ENCODE measurements around the gene PARP11.

Gene PARP11

DNA sequence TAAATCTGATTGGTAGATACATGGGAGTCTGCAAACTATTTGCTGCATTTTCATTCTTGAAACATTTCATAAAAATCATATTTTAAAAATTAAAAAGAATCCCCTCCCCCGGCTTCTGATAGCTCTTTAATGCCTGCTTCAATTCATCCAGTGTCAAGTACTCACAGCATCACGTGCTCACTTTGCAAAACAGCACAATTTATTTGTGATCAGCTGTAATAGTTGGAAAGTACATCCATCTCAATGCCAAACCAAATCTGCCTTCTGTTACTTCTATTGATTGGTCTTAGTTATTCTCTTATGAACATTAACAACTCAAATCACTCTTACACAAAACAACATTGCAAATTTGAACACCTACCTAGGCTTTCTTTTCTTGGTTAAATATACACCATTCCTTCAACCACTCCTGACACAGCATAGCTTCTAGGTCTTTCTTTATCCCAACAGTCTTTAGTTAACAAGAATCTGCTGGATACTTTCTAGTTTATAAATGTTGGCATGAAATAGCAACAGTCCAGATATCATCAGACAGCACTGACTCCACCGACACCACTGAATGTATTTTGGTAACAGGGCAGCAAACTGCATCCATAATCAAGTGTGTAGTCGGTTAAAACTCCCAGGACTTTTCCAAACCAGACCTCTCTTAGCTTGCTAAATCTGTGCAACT, 58.0 kb downstream of the PARP11 start:
- Histone ChIP-seq H3K4me3 (ENCODE audit: low read depth in 1 of 2, low read length in 2 of 2) (no peak overlapping the region), H3K36me3 (ENCODE audit: insufficient read depth, low read length) (peaks cover 6% of the 10 kb centered on the region), H3K9ac (ENCODE audit: low read length) (no peak overlapping the region), H3K27ac (ENCODE audit: low read depth, low read length) (no peak overlapping the region), H3K9me3 (ENCODE audit: low read length) (no peaks in the 10 kb centered on the region), H3K27me3 (ENCODE audit: control insufficient read depth in 1 of 2, insufficient read depth in 2 of 2, low read length in 2 of 2) (no peaks in the 10 kb centered on the region), H3K4me1 (ENCODE audit: insufficient read depth, low read length) (no peaks in the 10 kb centered on the region)

GRCh38 chr12:3810540-3810939, 62.7 kb downstream of the PARP11 start:
- no peaks in the 10 kb centered on the region for H3K4me1 ChIP-seq (ENCODE audit: insufficient read depth, low read length)
- no peaks in the 10 kb centered on the region for H3K9me3 ChIP-seq (ENCODE audit: low read length)
- no peaks in the 10 kb centered on the region for H3K27me3 ChIP-seq (ENCODE audit: control insufficient read depth in 1 of 2, insufficient read depth in 2 of 2, low read length in 2 of 2)
- no peak overlapping the region for H3K9ac ChIP-seq (ENCODE audit: low read length)
- H3K4me3 ChIP-seq (ENCODE audit: low read depth in 1 of 2, low read length in 2 of 2): no peak overlapping the region
- H3K36me3 ChIP-seq (ENCODE audit: insufficient read depth, low read length): peaks cover 21% of the 10 kb centered on the region
- no peak overlapping the region for H3K27ac ChIP-seq (ENCODE audit: low read depth, low read length)

- no peaks in the 10 kb centered on the region for H3K27me3 ChIP-seq (ENCODE audit: control insufficient read depth in 1 of 2, insufficient read depth in 2 of 2, low read length in 2 of 2)
- H3K27ac ChIP-seq (ENCODE audit: low read depth, low read length): no peak overlapping the region
- no peaks in the 10 kb centered on the region for H3K4me1 ChIP-seq (ENCODE audit: insufficient read depth, low read length)
- no peaks in the 10 kb centered on the region for H3K9me3 ChIP-seq (ENCODE audit: low read length)
- no peak overlapping the region for H3K9ac ChIP-seq (ENCODE audit: low read length)
- peaks cover 21% of the 10 kb centered on the region for H3K36me3 ChIP-seq (ENCODE audit: insufficient read depth, low read length)
- no peak overlapping the region for H3K4me3 ChIP-seq (ENCODE audit: low read depth in 1 of 2, low read length in 2 of 2)
Measured at GRCh38 chr12:3810016-3810370, 63.2 kb downstream of the PARP11 start.

DNA sequence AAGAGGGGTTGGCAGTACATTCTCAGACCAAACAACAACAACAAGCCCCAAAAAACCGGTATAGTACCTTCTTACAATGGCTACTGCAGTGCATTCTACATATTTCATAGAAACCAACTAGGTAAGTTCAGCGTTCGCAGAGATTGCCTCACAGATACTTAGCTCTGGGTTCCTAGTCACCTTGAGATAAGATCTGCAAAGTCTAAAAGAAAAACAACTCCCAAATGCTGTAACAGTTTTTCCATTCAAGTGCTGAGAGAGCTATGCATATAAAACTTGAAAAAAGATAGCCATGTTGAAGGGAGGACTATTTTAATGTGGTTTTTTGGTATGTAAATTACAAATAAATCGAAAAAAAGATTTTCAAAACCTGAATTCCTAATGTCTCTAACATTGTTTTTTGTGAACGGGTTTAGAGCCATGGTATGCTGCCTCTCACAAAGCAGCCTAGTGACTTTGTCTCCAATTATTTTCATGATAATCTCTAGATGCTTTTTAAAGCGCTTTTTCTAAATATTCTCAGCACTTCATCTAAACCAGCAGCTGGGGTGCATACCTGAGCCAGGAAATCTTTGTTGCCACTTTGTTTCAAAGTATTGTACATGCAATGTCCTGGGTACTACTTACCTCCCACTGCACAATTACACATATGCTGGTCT, 63.7 kb downstream of the PARP11 start:
- H3K27ac ChIP-seq (ENCODE audit: low read depth, low read length): no peak overlapping the region
- H3K36me3 ChIP-seq (ENCODE audit: insufficient read depth, low read length): peaks cover 21% of the 10 kb centered on the region
- H3K27me3 ChIP-seq (ENCODE audit: control insufficient read depth in 1 of 2, insufficient read depth in 2 of 2, low read length in 2 of 2): no peaks in the 10 kb centered on the region
- no peaks in the 10 kb centered on the region for H3K9me3 ChIP-seq (ENCODE audit: low read length)
- no peak overlapping the region for H3K4me3 ChIP-seq (ENCODE audit: low read depth in 1 of 2, low read length in 2 of 2)
- no peak overlapping the region for H3K9ac ChIP-seq (ENCODE audit: low read length)
- no peaks in the 10 kb centered on the region for H3K4me1 ChIP-seq (ENCODE audit: insufficient read depth, low read length)

- no peaks in the 10 kb centered on the region for H3K9me3 ChIP-seq (ENCODE audit: low read length)
- no peak overlapping the region for H3K27ac ChIP-seq (ENCODE audit: low read depth, low read length)
- no peak overlapping the region for H3K9ac ChIP-seq (ENCODE audit: low read length)
- H3K36me3 ChIP-seq (ENCODE audit: insufficient read depth, low read length): peaks cover 15% of the 10 kb centered on the region
- no peak overlapping the region for H3K4me3 ChIP-seq (ENCODE audit: low read depth in 1 of 2, low read length in 2 of 2)
- H3K27me3 ChIP-seq (ENCODE audit: control insufficient read depth in 1 of 2, insufficient read depth in 2 of 2, low read length in 2 of 2): no peaks in the 10 kb centered on the region
- no peaks in the 10 kb centered on the region for H3K4me1 ChIP-seq (ENCODE audit: insufficient read depth, low read length)
Measured at GRCh38 chr12:3805077-3805476, 68.1 kb downstream of the PARP11 start.

DNA sequence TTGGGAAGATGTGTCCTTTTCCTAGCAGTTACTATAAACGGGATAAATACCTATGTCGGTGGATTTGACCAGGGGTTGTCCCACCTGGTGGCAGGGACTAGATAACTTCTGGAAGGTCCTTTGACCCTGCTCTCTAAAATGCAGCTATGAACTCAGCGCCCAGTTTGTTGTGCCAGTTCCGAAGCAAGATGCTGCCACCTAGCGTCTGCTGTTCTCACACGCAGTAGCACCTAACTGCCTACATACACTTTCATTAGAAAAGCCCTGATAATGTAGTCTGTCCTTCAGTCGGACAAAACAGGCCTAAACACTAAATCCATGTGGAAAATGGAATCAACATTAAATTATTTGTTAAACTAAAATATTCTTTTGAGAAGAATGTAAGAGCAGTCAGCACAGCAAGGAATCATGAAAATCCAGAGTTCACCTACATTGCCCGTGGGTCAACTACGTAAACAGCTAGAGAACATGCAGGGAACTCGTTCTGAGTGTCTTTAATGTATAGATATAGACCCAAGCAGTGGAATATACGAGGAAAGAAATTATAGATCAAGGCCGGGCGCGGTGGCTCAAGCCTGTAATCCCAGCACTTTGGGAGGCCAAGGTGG, 69.2 kb downstream of the PARP11 start:
- Histone ChIP-seq H3K4me3 (ENCODE audit: low read depth in 1 of 2, low read length in 2 of 2) (no peak overlapping the region), H3K9me3 (ENCODE audit: low read length) (no peaks in the 10 kb centered on the region), H3K27ac (ENCODE audit: low read depth, low read length) (no peak overlapping the region), H3K27me3 (ENCODE audit: control insufficient read depth in 1 of 2, insufficient read depth in 2 of 2, low read length in 2 of 2) (no peaks in the 10 kb centered on the region), H3K9ac (ENCODE audit: low read length) (no peak overlapping the region), H3K36me3 (ENCODE audit: insufficient read depth, low read length) (peaks cover 15% of the 10 kb centered on the region), H3K4me1 (ENCODE audit: insufficient read depth, low read length) (no peaks in the 10 kb centered on the region)

DNA sequence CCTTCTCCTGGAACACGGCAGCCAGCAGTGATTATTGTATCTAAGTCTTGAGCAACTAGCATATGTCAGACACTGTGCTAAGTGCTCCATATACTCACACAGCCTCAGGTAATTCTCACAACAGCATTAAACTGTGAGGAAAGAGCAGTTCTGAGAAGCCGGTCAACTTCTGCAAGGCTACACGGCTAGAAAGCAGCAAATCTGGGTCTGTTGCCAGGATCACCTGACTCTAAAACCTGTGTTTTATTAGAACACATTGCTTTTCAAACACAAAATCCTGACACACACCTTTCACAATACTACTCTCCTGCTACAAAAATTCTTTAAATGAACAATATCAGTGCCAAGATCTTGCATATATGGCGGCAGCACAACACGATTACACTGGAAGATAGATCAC, 70.5 kb downstream of the PARP11 start:
- Histone ChIP-seq H3K9me3 (ENCODE audit: low read length) (no peaks in the 10 kb centered on the region), H3K27ac (ENCODE audit: low read depth, low read length) (no peak overlapping the region), H3K27me3 (ENCODE audit: control insufficient read depth in 1 of 2, insufficient read depth in 2 of 2, low read length in 2 of 2) (no peaks in the 10 kb centered on the region), H3K36me3 (ENCODE audit: insufficient read depth, low read length) (peaks cover 15% of the 10 kb centered on the region), H3K4me1 (ENCODE audit: insufficient read depth, low read length) (no peaks in the 10 kb centered on the region), H3K9ac (ENCODE audit: low read length) (no peak overlapping the region), H3K4me3 (ENCODE audit: low read depth in 1 of 2, low read length in 2 of 2) (no peak overlapping the region)

DNA sequence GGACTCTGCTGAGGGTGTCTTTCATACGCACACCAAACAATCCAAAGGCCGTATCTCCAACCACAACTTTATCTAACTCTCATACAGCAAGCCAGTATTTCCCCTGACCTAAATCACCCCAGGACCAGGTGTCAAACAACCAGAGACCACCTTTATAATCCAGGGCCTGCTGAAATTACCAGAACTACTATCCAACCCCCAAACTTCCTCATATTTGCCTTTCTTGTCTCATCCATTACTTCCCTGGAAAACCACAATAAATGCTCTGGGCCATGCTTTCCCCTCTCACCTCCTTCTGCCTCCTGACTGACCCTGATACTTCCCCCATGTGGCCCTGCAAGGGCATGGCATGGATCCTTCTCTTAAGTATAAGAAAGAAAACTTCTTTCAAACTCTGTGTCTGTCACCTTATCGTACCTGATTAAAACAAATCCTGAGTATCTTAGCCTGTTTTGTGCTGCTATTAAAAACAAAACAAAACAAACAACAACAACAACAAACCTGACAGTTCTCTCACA, 75.6 kb downstream of the PARP11 start:
- Histone ChIP-seq H3K27ac (ENCODE audit: low read depth, low read length) (no peak overlapping the region), H3K36me3 (ENCODE audit: insufficient read depth, low read length) (no peaks in the 10 kb centered on the region), H3K4me3 (ENCODE audit: low read depth in 1 of 2, low read length in 2 of 2) (no peak overlapping the region), H3K9ac (ENCODE audit: low read length) (no peak overlapping the region), H3K27me3 (ENCODE audit: control insufficient read depth in 1 of 2, insufficient read depth in 2 of 2, low read length in 2 of 2) (no peaks in the 10 kb centered on the region), H3K9me3 (ENCODE audit: low read length) (no peaks in the 10 kb centered on the region), H3K4me1 (ENCODE audit: insufficient read depth, low read length) (no peaks in the 10 kb centered on the region)

DNA sequence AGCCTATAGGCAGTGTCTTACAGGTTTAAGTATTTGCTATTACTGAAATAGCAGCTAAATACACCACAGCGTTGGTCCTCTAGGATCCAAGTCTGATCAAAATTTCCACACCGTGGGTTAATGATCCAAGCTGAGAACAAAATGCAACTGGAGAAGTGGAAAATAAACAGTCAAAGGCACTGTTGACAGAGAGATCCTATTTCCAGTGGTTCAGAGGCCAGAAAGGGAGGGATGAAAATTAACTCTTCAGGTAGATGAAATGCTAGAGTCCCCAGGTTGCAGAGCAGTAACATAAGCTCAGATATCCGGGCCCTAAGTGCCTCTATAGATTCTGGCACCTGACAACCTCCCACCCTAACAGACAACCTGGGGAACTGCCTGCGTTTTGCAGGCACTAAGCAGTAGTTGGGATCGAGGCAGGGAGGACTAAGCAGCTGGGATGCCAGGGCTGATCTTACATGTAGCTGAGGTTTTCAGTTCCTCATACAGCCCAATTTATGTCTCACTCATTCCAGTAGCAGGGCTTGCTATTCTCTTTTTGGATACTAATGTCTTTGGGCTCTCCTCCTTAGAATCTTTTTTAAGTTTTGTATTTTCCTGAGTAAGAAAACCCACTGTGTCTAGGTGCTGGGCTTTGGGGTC, 77.6 kb downstream of the PARP11 start:
- H3K9me3 ChIP-seq (ENCODE audit: low read length): no peaks in the 10 kb centered on the region
- no peaks in the 10 kb centered on the region for H3K4me1 ChIP-seq (ENCODE audit: insufficient read depth, low read length)
- H3K9ac ChIP-seq (ENCODE audit: low read length): no peak overlapping the region
- H3K4me3 ChIP-seq (ENCODE audit: low read depth in 1 of 2, low read length in 2 of 2): no peak overlapping the region
- no peaks in the 10 kb centered on the region for H3K27me3 ChIP-seq (ENCODE audit: control insufficient read depth in 1 of 2, insufficient read depth in 2 of 2, low read length in 2 of 2)
- H3K27ac ChIP-seq (ENCODE audit: low read depth, low read length): no peak overlapping the region
- no peaks in the 10 kb centered on the region for H3K36me3 ChIP-seq (ENCODE audit: insufficient read depth, low read length)

DNA sequence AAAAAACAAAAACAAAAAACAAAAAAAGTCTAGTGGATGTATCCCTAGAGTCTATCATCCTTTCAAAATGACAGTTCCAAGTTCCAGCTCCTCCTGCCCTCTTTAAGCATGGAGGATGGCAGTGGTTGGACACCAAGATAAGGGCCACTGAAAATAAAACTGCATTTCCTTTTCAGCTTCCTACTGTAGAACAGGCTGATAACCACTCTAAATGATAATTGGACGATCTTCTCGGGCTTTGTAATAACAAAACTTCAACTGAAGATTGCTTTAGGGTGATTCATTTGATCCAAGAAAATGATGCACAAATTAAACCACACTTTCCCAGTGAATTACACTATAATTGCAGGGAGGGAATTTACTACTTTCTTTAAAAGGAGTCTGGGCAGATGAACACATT, 78.1 kb downstream of the PARP11 start:
- H3K9ac ChIP-seq (ENCODE audit: low read length): no peak overlapping the region
- no peaks in the 10 kb centered on the region for H3K9me3 ChIP-seq (ENCODE audit: low read length)
- no peaks in the 10 kb centered on the region for H3K4me1 ChIP-seq (ENCODE audit: insufficient read depth, low read length)
- no peak overlapping the region for H3K4me3 ChIP-seq (ENCODE audit: low read depth in 1 of 2, low read length in 2 of 2)
- no peaks in the 10 kb centered on the region for H3K27me3 ChIP-seq (ENCODE audit: control insufficient read depth in 1 of 2, insufficient read depth in 2 of 2, low read length in 2 of 2)
- H3K36me3 ChIP-seq (ENCODE audit: insufficient read depth, low read length): no peaks in the 10 kb centered on the region
- no peak overlapping the region for H3K27ac ChIP-seq (ENCODE audit: low read depth, low read length)

DNA sequence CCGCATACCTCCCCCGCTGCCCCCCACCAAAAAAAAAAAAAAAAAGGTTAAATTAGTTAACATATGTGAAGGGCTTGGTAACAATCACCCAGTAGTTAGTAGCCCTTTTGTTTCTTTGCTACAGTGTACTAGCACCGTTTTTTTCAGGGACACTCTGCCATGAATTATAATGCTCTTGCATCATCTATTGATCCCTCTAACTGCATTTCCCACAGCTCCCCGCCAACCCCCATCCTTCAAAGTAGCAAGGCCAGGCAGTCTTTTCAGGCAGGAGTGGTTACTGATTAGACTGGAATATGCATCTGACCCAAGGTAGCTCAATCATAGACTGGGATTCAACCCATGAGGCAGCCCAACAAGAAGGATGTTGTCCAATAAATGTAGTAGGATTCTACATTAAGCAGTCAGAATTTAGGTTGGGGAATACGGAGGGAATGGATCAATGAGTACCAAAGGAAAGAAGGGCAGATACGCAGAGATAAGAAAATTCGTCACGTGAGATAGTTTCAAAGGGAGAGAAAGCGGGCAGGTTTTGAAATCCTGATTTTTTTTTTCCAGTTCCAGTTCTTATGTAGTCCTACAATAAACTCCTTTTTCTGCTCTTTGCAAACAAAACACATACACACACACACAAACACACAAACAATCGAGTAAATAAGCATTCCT, 80.4 kb downstream of the PARP11 start:
- no peaks in the 10 kb centered on the region for H3K4me1 ChIP-seq (ENCODE audit: insufficient read depth, low read length)
- no peak overlapping the region for H3K9ac ChIP-seq (ENCODE audit: low read length)
- H3K9me3 ChIP-seq (ENCODE audit: low read length): no peaks in the 10 kb centered on the region
- H3K4me3 ChIP-seq (ENCODE audit: low read depth in 1 of 2, low read length in 2 of 2): no peak overlapping the region
- H3K27ac ChIP-seq (ENCODE audit: low read depth, low read length): no peak overlapping the region
- H3K27me3 ChIP-seq (ENCODE audit: control insufficient read depth in 1 of 2, insufficient read depth in 2 of 2, low read length in 2 of 2): no peaks in the 10 kb centered on the region
- no peaks in the 10 kb centered on the region for H3K36me3 ChIP-seq (ENCODE audit: insufficient read depth, low read length)
